Smooth muscle cell of the brain vasculature (primary cell): Measurements from ENCODE around the gene PAQR4.
A peak's percentile ranks its signal among the peaks of the same experiment; 100 is the strongest.

ENCODE experiments used
- DNase-seq: peaks from one replicate; pipeline ENCODE4 v3.0.0-alpha.2; 2012; ENCODE audit warnings: low read depth, low spot score

Gene PAQR4

GRCh38 chr16:3004781-3005284 is 35.7 kb downstream of the PAQR4 start:
- no peak for DNase-seq

GRCh38 chr16:3007059-3007956 is 38.2 kb downstream of the PAQR4 start:
- DNase-seq: no peak

GRCh38 chr16:3007957-3008689 is 39.0 kb downstream of the PAQR4 start:
- no peak for DNase-seq

DNA sequence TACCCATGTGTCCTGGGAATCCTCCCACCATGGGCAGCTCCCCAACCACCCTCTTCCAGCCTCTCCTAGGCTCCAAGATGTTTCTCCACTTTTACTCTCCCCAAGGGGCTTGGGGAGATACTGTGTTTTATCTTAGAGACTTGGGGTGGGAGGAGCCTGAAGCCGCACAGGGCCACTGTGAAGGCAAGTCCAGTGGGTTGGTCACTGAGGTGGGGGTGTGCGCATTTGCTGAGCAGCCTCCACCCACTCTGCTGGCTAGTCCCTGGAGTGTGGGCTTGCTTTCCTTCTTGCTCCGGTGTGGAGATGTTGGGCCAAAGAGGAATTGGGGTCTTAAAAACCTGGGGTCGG is 39.5 kb downstream of the PAQR4 start:
- DNase-seq: no peak

- DNase-seq: no peak
These were observed 40.6 kb downstream of the PAQR4 start for GRCh38 chr16:3009568-3010390.

DNA sequence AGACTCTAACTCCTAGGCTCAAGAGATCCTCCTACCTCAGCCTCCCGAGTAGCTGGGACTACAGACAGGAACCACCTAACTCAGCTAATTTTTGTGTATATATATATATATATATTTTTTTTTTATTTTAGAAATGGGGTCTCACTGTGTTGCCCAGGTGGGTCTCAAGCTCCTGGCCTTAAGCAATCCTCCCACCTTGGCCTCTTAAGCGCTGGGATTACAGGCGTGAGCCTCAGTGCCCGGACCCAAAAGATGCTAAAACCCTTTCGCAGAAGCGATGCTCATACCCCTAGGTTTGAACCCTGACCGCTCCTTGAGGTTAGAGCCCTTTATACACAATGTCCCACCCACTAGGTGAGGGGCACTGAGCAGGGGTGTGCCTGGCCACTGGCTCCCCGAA is 41.4 kb downstream of the PAQR4 start:
- no peak for DNase-seq

DNA sequence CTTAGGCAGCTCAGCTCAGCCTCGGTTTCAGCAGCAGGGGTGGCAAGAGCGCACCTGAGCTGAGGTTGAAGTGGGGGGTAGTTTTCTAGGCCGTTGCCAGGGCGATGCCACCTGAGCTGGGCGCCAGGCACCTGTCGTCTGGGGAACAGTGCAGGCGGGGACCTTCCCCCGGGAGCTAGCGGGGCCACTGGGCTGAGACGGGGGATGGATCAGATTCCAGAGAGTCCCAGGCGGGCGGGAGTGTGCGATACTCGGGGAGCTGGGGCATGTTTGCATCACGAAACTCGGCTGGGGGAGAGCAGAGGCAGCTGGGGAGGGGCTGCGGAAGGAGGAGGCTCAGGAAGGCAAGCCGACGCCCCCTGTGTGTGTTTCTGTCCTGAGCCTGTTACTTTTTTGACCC is 43.1 kb downstream of the PAQR4 start:
- no peak for DNase-seq

DNA sequence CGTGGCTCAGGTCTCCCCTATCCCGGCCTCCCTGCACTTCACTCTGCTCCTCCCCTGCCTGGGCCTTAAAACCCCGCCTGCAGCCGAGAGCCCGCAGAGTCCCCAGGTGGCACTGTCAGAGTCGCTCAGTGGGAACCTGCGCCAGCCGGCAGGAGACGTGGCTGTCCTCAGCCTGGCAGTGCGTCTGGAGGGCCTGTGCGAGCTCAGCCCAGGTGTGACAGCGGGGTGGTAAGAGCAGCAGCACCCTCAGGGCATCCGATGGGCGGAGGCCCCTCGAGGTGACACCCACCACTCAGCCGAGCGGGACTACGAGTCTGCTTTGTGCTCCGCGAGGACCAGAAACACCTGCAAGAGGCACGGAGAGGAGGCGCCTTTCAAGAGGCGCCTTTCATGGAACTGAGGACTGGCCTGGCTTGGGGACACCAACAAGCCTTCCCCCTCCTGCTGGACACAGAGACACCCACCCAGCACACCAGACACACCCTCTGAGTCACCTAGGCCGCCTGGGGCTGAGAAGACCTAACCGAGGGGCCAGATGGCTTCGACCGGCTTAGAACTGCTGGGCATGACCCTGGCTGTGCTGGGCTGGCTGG is 43.8 kb downstream of the PAQR4 start, which contains the start of gene CLDN9:
Gene CLDN9, plus strand, starts transcription at position 96 of the 593 bp plus-strand sequence. Its CDS starts 440 bp downstream, at position 536.
- DNase-seq: no peak

DNA sequence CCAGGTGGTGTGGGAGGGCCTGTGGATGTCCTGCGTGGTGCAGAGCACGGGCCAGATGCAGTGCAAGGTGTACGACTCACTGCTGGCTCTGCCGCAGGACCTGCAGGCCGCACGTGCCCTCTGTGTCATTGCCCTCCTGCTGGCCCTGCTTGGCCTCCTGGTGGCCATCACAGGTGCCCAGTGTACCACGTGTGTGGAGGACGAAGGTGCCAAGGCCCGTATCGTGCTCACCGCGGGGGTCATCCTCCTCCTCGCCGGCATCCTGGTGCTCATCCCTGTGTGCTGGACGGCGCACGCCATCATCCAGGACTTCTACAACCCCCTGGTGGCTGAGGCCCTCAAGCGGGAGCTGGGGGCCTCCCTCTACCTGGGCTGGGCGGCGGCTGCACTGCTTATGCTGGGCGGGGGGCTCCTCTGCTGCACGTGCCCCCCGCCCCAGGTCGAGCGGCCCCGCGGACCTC is 44.4 kb downstream of the PAQR4 start:
- no peak for DNase-seq

- DNase-seq: no peak
These were observed 45.0 kb downstream of the PAQR4 start for GRCh38 chr16:3013998-3014690.

DNA sequence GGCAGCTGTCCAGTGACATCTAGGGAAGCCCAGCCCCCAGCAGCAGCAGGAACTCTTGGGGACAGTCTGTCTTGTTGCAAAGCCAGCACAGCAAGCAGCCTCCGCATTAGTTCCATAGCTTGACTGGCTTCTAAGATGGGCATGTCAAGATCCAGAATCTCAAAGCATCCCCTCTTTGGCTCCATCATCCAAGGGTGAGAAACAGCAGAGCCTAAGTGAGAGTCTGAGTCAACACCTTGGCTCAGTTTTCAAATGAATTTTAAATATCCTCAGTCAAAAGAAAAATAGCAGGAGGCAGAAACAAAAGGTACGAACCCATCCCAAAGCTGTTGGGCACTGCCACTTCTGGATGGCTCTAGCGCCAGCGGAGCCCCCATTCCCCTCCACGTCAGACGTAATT is 45.8 kb downstream of the PAQR4 start:
- no peak for DNase-seq

DNA sequence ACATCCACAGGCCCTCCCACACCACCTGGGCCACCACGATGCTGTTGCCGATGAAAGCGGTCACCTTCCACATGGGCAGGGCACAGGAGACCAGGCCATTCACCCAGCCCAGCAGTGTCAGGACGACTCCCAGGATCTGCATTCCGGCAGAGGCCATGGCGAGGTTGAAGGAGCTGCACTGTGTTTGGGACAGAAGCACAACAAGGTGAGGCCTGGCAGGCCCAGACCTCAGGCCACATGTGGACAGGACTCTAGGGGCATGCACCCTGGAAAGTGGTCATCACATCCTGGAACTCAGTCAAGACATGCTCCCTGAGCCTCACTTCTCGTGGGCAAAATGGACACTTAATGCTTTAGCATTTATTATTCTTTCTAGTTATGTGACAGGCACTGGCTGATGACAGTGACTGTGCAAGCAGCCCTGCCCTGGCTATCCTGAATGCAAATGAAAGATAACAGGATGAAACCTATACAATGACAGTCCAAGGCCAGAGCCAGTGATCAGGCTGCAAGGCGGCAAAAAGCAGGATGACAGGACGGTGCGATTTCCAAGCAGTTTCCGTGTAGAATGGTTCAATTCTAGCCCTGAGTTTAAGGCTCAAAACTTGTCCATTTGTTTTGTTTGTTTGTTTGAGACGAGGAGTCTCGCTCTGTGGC is 46.8 kb downstream of the PAQR4 start:
- DNase-seq: no peak

- no peak for DNase-seq
These were observed 48.2 kb downstream of the PAQR4 start for GRCh38 chr16:3017344-3017743.

DNA sequence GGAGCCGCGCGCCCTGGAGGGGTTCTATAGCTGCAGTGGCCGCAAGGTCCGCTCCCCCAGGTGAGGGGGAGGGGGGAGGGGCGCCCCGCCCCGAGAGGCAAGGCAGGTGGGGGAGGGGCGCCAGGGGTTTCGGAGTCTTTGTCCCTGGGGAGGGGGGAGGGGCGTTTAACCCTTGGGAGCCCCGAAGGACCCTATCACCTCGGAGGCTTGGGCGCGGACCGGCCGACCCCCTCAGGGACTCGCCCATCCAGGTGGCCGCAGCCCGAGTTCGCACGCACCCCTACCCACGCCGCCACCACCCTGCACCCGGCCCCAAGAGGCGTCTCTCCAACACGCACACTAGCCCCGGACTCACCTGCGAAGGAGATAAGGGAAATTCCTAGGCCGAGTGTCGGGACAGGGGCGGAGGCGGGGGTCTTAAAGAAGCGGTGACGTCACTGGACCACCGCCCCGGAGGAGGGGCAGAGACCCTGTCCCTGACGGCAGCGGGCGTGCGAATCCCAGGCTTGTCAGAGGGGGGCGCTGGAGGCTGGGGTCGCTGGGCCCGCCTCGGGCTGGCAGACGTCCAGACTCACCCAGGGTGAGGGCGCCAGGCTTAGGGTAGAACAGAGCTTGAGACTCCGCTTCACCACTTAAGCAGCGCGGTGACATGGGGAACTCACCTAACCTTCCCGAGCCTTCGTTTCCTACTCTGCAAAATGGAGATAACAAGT is 48.8 kb downstream of the PAQR4 start, which contains the start of gene CLDN6:
Gene CLDN6, minus strand, starts transcription at position 390 of the 713 bp plus-strand sequence. CDS start 2,162 bp downstream, outside the sequence.
- DNase-seq: no peak

- DNase-seq: no peak
These were observed 50.6 kb downstream of the PAQR4 start for GRCh38 chr16:3019594-3020246.

GRCh38 chr16:3020247-3020603 is 51.1 kb downstream of the PAQR4 start, which contains the start of gene TNFRSF12A:
Gene TNFRSF12A, plus strand, starts transcription at chr16:3020368. Its CDS starts 30 bp downstream, at chr16:3020398.
- peak; percentile 20 for DNase-seq

DNA sequence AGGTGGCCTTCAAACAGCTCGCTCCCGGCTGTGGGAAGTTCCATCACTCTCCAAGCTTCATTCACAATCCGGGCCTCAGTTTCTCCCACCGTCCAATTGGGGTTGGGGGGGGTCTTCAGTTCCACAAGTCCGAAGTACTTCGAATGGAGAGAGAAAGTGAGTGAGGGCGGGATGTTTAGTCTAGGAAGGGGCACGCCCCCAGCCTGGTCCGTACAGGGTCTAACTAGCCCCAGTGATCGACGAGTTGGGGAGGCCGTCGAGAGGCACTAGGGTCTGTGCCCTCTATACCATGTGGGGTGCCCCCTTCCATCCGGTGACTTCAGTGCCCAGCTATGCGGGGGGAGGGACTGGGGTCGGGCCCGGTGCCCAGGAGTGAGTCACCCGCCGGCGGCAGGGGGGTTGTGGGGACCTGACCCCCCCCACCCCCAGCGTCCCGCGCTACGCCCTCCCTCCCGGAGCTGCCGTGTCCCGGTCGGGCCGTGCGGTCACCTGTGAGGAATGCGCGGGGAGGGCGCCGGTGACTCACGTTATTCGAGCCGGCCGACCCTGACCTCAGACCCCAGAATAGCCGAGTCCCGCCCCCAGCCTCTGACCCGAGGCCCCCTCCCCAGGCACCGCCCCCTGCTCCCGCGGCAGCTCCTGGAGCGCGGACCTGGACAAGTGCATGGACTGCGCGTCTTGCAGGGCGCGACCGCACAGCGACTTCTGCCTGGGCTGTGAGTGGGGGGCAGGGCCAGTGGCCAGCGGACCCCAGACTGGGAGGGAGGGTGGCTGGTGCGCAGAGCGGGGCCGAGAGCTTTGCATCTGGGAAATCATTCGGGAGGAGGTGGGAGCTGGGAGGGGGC is 51.7 kb downstream of the PAQR4 start:
- DNase-seq: peak; percentile 31
